Hepatic stellate cell (primary cell): Measurements from ENCODE around the gene PKP1.

Source experiments
- DNase-seq: peaks from one replicate; pipeline ENCODE4 v3.0.0; 2011; ENCODE audit warnings: low spot score

The PKP1 gene

GRCh38 chr1:201371792-201372191 is 88.5 kb downstream of the PKP1 start:
- DNase-seq, result no peak

GRCh38 chr1:201374364-201374763 is 91.1 kb downstream of the PKP1 start:
- DNase-seq, result no peak

- DNase-seq, result no peak
Measured at GRCh38 chr1:201375169-201375568, 91.9 kb downstream of the PKP1 start.

GRCh38 chr1:201376107-201376463 is 92.8 kb downstream of the PKP1 start:
- no peak for DNase-seq

- DNase-seq, result peak; percentile 92
Measured at GRCh38 chr1:201376464-201377374, 93.4 kb downstream of the PKP1 start.

- peak; percentile 61 for DNase-seq
Measured at GRCh38 chr1:201377611-201378092, 94.3 kb downstream of the PKP1 start, which contains the start of gene TNNT2. Gene TNNT2 (minus strand): TSS chr1:201377680. CDS start chr1:201373254, 4,426 bp downstream.

- DNase-seq, result no peak
Measured at GRCh38 chr1:201378804-201379203, 95.5 kb downstream of the PKP1 start.

GRCh38 chr1:201379733-201380242 is 96.5 kb downstream of the PKP1 start:
- no peak for DNase-seq

GRCh38 chr1:201381130-201381529 is 97.8 kb downstream of the PKP1 start:
- DNase-seq, result no peak
